GM23338 (cell line): ENCODE measurements around the gene RNF7.

Experiments
- CTCF ChIP-seq, 2 experiments: fragments of 200-600 bp in 1 of 2; sonication (generic) in 1 of 2; conservative IDR thresholded peaks; 2 replicates each; pipeline versions ENCODE4 v1.5.1 to v1.6.1; 2016 to 2017; ENCODE audit warnings: antibody characterized with exemption in 2 of 2, low read depth in 2 of 2, mild to moderate bottlenecking in 2 of 2, moderate library complexity in 1 of 2
- NANOG ChIP-seq: IDR thresholded peaks from 2 replicates; pipeline ENCODE4 v1.6.1; 2016; ENCODE audit warnings: antibody characterized with exemption, borderline replicate concordance
- STAT1 ChIP-seq: IDR thresholded peaks from one replicate; pipeline ENCODE4 v1.6.1; 2016; ENCODE audit warnings: antibody characterized with exemption; ENCODE audit not compliant: unreplicated experiment

- TF ChIP-seq CTCF (conservative IDR thresholded peaks at IDR 0.05; ENCODE audit: low read depth in 2 of 2): peak; percentile 76 to 88
- no peak for TF ChIP-seq NANOG
- TF ChIP-seq STAT1: no peak
These were observed 55.6 kb downstream of the RNF7 start for GRCh38 chr3:141793476-141794260.
